Spleen (tissue), 7 donors: ENCODE data around the gene ADCK2.

Source experiments
- CTCF ChIP-seq, 11 experiments: fragments of 200-600 bp in 7 of 11; fragments of 450-650 bp in 4 of 11; sonication (generic) in 4 of 11; IDR thresholded peaks in 8 of 11; conservative IDR thresholded peaks in 3 of 11; 1 replicate in 7 of 11; 2 replicates in 4 of 11; pipeline versions ENCODE4 v1.4.0 to v1.8.0; 2016 to 2021; ENCODE audit warnings: antibody characterized with exemption in 11 of 11, inconsistent platforms in 4 of 11, mild to moderate bottlenecking in 1 of 11
- POLR2A ChIP-seq, 3 donors: fragments of 450-650 bp; IDR thresholded peaks; one replicate each; pipeline ENCODE4 v1.5.1; 2017; ENCODE audit warnings: antibody characterized with exemption in 3 of 3, mild to moderate bottlenecking in 1 of 3
- POLR2AphosphoS5 ChIP-seq, 3 donors: sonication (generic); formaldehyde crosslinking; IDR thresholded peaks; one replicate each; pipeline ENCODE4 v1.5.1; 2017; ENCODE audit warnings: antibody characterized with exemption in 3 of 3
- donor health status: DM: no; HTN: no; CAD: no; lungs with moderate emphysema.
- donor health status: DM: no; HTN: no; CAD: no.
- donor health status: DM: no; HTN: no; CAD: no.

GRCh38 chr7:140696680-140697446, 24.1 kb downstream of the ADCK2 start, which contains the start of gene NDUFB2:
- TF ChIP-seq CTCF (IDR thresholded peaks at IDR 0.05 in 8 of 11, conservative IDR thresholded peaks at IDR 0.05 in 3 of 11) (peak in 2 of 11 experiments; percentile 4 to 24), POLR2A (IDR thresholded peaks at IDR 0.05) (peak in 2 of 3 donors; percentile 80 to 89), POLR2AphosphoS5 (IDR thresholded peaks at IDR 0.05) (peak; percentile 97 to 98 (median 97))
